Tibial nerve (tissue), 4 donors: ENCODE data around the gene EYA2.

ENCODE experiments used
- CTCF ChIP-seq, 5 experiments: fragments of 200-600 bp in 3 of 5; fragments of 450-650 bp in 2 of 5; sonication (generic) in 3 of 5; IDR thresholded peaks; one replicate each; pipeline ENCODE4 v1.5.1; 2016 to 2019; ENCODE audit warnings: antibody characterized with exemption in 5 of 5, mild to moderate bottlenecking in 3 of 5, moderate library complexity in 2 of 5
- EP300 ChIP-seq, 2 donors: sonication (generic); formaldehyde crosslinking; IDR thresholded peaks; one replicate each; pipeline ENCODE4 v1.6.1; 2017; ENCODE audit warnings: antibody characterized with exemption in 2 of 2, mild to moderate bottlenecking in 1 of 2
- POLR2A ChIP-seq, 2 donors: fragments of 450-650 bp; IDR thresholded peaks; one replicate each; pipeline ENCODE4 v1.6.1; 2017; ENCODE audit warnings: antibody characterized with exemption in 2 of 2, mild to moderate bottlenecking in 2 of 2, moderate library complexity in 2 of 2

GRCh38 chr20:47050996-47051395 lies 156.4 kb downstream of the EYA2 start:
- TF ChIP-seq CTCF (IDR thresholded peaks at IDR 0.05) (no peak), POLR2A (IDR thresholded peaks at IDR 0.05) (no peak), EP300 (IDR thresholded peaks at IDR 0.05) (no peak)
